LNCAP (cell line): ENCODE measurements around the gene RAB3IL1.

Experiments used
- CTCF ChIP-seq: fragments of 450-650 bp; IDR thresholded peaks from 2 replicates; pipeline ENCODE4 v1.5.1; 2017; ENCODE audit warnings: mild to moderate bottlenecking

The RAB3IL1 gene

GRCh38 chr11:61947486-61948210, 30.3 kb upstream of the RAB3IL1 start:
- TF ChIP-seq CTCF = peak; percentile 91

- no peak for TF ChIP-seq CTCF
These were observed 29.5 kb upstream of the RAB3IL1 start for GRCh38 chr11:61946894-61947293.

GRCh38 chr11:61945191-61945590, 27.8 kb upstream of the RAB3IL1 start:
- TF ChIP-seq CTCF = no peak

GRCh38 chr11:61940466-61940865, 23.1 kb upstream of the RAB3IL1 start:
- no peak for TF ChIP-seq CTCF

GRCh38 chr11:61935861-61936260, 18.5 kb upstream of the RAB3IL1 start:
- TF ChIP-seq CTCF = no peak

- no peak for TF ChIP-seq CTCF
These were observed 13.6 kb upstream of the RAB3IL1 start for GRCh38 chr11:61930933-61931332.

- TF ChIP-seq CTCF = no peak
These were observed 11.2 kb upstream of the RAB3IL1 start for GRCh38 chr11:61928606-61929005.

- TF ChIP-seq CTCF = no peak
These were observed 10.1 kb upstream of the RAB3IL1 start for GRCh38 chr11:61927501-61927900.
